Heart right ventricle (tissue), 16 donors: ENCODE results near the gene MYOM3. TPM values are rescaled to one million over a fixed set of nuclear protein-coding genes. Genes with fewer than 3 reads are reported as not detected.
"Not testable (repeated sequence)": the region's sequence is repeated elsewhere in the genome, so short reads cannot be mapped to it uniquely, and the experiment has no call there.

ENCODE experiments used
- ATAC-seq, 8 donors: fragments of 200-7000 bp; cut with Tn5 transposase; one replicate each; pipeline ENCODE4 v1.9.1; 2020; ENCODE audit warnings: mild to moderate bottlenecking in 8 of 8, moderate library complexity in 8 of 8, moderate number of reproducible peaks in 1 of 8
- DNase-seq, 2 donors: peaks; one replicate each; pipeline ENCODE4 v3.0.0-alpha.2; 2020
- H3K27ac ChIP-seq, 10 donors: fragments of 200-600 bp; sonication (generic) in 2 of 10; one replicate each; pipeline versions ENCODE4 v1.5.0 to v1.8.0; 2020 to 2022; ENCODE audit warnings: mild to moderate bottlenecking in 3 of 10
- H3K27me3 ChIP-seq, 7 donors: fragments of 200-600 bp; one replicate each; pipeline ENCODE4 v1.8.0; 2021 to 2022; ENCODE audit warnings: mild to moderate bottlenecking in 2 of 7
- H3K36me3 ChIP-seq, 9 donors: fragments of 200-600 bp; sonication (generic) in 1 of 9; one replicate each; pipeline versions ENCODE4 v1.5.0 to v1.8.0; 2020 to 2022; ENCODE audit warnings: mild to moderate bottlenecking in 2 of 9
- H3K4me1 ChIP-seq, 9 donors: fragments of 200-600 bp; sonication (generic) in 1 of 9; one replicate each; pipeline versions ENCODE4 v1.5.0 to v1.8.0; 2020 to 2022; ENCODE audit warnings: mild to moderate bottlenecking in 4 of 9
- H3K4me3 ChIP-seq, 10 donors: fragments of 200-600 bp; sonication (generic) in 2 of 10; one replicate each; pipeline versions ENCODE4 v1.5.0 to v1.8.0; 2020 to 2022; ENCODE audit warnings: mild to moderate bottlenecking in 7 of 10, moderate library complexity in 2 of 10
- H3K9me3 ChIP-seq, 11 donors: fragments of 200-600 bp in 10 of 11; sonication (generic) in 2 of 11; one replicate each; pipeline versions ENCODE4 v1.5.0 to v1.8.0; 2013 to 2022; ENCODE audit warnings: mild to moderate bottlenecking in 2 of 11, control low read depth in 1 of 11, moderate library complexity in 1 of 11
- CTCF ChIP-seq, 9 donors: fragments of 200-600 bp; sonication (generic) in 2 of 9; IDR thresholded peaks; one replicate each; pipeline versions ENCODE4 v1.5.0 to v1.8.0; 2021 to 2022; ENCODE audit warnings: antibody characterized with exemption in 9 of 9, mild to moderate bottlenecking in 5 of 9, moderate library complexity in 1 of 9
- WGBS, 2 donors: extraction: QIAGEN DNeasy Blood & Tissue Kit; methylation state at CpG; one replicate each; pipeline ENCODE4 v1.1.7; 2013; ENCODE audit warnings: inconsistent platforms in 1 of 2; 5-methylcytosine and 5-hydroxymethylcytosine counted together
- intact Hi-C, 10 donors: fragments of 100-400 bp; cut with DNase I; formaldehyde crosslinking; loops; one replicate each; pipeline versions ENCODE4 v1.11.1 to v1.14.2; 2022
- polyA plus RNA-seq, 2 donors: library from polyadenylated mRNA; stranded (reverse); fragments of 200-250 nt; gene quantifications; one replicate each; pipeline ENCODE4 v1.2.3, GENCODE V29; 2013
- total RNA-seq, 10 donors: library from RNA; stranded (reverse); fragmentation: NEBNext Ultra II Directional in 3 of 10; extraction: Animal tissue kit (Norgen Biotek cat#: 25700) in 3 of 10; gene quantifications; one replicate each; pipeline versions ENCODE4 v1.2.1 to v1.2.4, GENCODE V29; 2021 to 2023
- donor health status: Arrhythmogenic right ventricular cardiomyopathy.
- donor health status: ischemic (EF 13 %, LVEDD 7.1; RV severe dilation, severe dysfunction).
- donor health status: healthy with polysubstance abuse.
- donor health status: DM: no; HTN: yes; CAD: no.
- donor health status: DM: no; HTN: no; CAD: no.
- donor health status: ischemic (EF 25% LVEDD 6.9; RV normal size, moderate dysfunction).
- donor health status: ischemic (EF 25% LVEDD 5.7; RV mildly dilated, moderate dysfunction).
- donor health status: healthy.
- donor health status: DM: yes; HTN: yes; CAD: no.
- donor health status: Ischemic cardiomyopathy.
- donor health status: ischemic (EF 35%, LVEDD 5.7; RV mildly dilated, moderate dysfunction).
- donor health status: nonischemic (EF 11% LVEDD 7.7; RV severe dilation, severe dysfunction).
- donor health status: DM: yes; HTN: yes; CAD: no.
- donor health status: PGD.
- donor health status: ischemic (EF 29% LVEDD 5.4; RV normal size, mild dysfunction).
- donor health status: nonischemic (EF 23%, LVEDD 6.1; RV moderate dilation, normal function).

MYOM3 gene
- total and polyA plus RNA-seq, 12 donors = 85.3 to 428 (median 318) TPM

DNA sequence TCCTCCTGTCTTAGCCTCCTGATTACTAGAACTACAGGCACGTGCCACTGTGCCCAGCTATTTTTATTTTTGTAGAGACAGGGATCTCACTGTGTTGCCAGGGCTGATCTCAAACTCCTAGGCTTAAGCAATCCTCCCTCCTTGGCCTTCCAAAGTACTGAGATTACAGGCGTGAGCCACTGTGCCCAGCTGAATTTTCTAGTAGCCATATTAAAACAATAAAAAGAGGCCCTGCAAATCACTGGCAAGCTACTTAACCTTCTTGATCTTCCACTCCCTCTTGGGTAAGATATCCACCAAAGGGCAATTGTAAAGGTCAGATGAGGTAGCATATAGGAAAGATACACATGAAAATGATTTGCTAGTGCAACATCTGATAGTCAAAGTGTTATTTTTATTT, 66.2 kb downstream of the MYOM3 start:
- ATAC-seq = peak in 3 of 8 donors; percentile 5 to 31 (median 15)
- Histone ChIP-seq H3K27ac (peak overlapping the region in 1 of 10 donors; percentile 50), H3K4me1 (peaks cover 0 to 23% (median 14%) of the 10 kb centered on the region in 9 donors), H3K9me3 (no peaks in the 10 kb centered on the region), H3K36me3 (no peaks in the 10 kb centered on the region), H3K4me3 (no peak overlapping the region), H3K27me3 (no peaks in the 10 kb centered on the region)
- WGBS, 2 donors = 43 to 48% methylated on average over 2 of the region's 2 CpGs
- no peak for DNase-seq
- TF ChIP-seq CTCF (IDR thresholded peaks at IDR 0.05) = no peak
- intact Hi-C loops = no loop called here

GRCh38 chr1:24044672-24045071, 67.3 kb downstream of the MYOM3 start:
- H3K9me3 ChIP-seq, DNase-seq, H3K27me3 ChIP-seq, ATAC-seq, H3K27ac ChIP-seq, H3K4me3 ChIP-seq, H3K36me3 ChIP-seq, intact Hi-C loops: not testable (repeated sequence)
- 85 to 95% methylated on average over 5 of the region's 5 CpGs for WGBS, 2 donors
- H3K4me1 ChIP-seq = peaks cover 0 to 23% (median 14%) of the 10 kb centered on the region in 9 donors

DNA sequence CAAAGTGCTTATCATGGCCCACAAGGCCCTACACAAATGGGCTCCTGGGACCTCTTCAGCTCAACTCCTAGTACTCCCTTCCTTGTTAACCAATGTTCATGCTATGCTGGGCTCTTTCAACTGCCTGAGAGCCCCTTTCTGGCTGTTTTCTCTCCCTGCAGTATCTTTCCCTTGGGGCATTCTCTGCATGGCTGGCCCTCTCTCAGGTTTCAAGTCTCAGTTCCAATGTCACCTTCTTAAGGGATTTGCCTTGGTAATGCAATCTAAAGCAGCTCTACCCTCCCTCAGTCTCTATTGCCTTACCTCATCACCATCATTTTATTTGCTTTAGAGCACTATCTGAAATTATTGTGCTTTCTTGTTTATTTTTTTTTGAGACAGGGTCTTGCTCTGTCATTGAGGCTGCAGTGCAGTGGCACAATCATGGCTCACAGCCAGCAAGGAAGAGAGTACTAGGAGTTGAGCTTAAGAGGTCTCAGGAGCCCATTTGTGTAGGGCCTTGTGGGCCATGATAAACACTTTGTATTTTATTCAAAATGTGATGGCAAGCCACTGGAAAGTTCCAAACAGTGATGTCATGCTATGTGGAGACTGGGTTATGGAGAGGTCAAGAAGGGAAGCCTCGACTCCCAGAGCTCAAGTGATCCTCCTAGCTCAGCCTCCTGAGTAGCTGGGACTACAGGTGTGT, 68.4 kb downstream of the MYOM3 start:
- Histone ChIP-seq H3K27me3 (no peaks in the 10 kb centered on the region), H3K4me3 (no peak overlapping the region), H3K36me3 (no peaks in the 10 kb centered on the region), H3K4me1 (peaks cover 0 to 23% (median 14%) of the 10 kb centered on the region in 9 donors), H3K9me3 (no peaks in the 10 kb centered on the region), H3K27ac (no peak overlapping the region)
- DNase-seq (no peak), ATAC-seq (no peak)
- WGBS, 2 donors = 38 to 61% methylated on average over 1 of the region's 1 CpG
- intact Hi-C loops = no loop called here
- no peak for TF ChIP-seq CTCF (IDR thresholded peaks at IDR 0.05)

DNA sequence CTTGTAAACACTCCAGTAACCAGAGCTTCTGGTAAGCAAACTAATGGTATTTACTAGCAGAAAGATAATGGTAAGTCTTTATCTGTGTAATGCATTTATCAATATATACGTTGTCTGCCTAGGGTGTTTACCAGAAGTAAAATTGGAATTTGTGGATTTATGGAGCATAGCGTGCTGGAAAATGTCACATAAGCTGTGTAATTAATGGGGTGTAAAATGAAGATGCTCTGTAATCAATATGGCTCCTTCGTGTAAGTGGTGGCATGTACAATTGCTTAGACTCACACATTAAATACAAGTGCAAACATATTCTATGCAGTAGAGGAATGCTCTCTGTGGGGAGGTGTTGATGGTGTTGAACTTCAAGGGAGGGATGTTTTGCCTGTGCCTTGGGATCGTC, 69.6 kb downstream of the MYOM3 start:
- WGBS, 2 donors = 73 to 74% methylated on average over 4 of the region's 4 CpGs
- Histone ChIP-seq H3K27me3 (no peaks in the 10 kb centered on the region), H3K4me3 (no peak overlapping the region), H3K27ac (no peak overlapping the region), H3K36me3 (no peaks in the 10 kb centered on the region), H3K9me3 (no peaks in the 10 kb centered on the region), H3K4me1 (peaks cover 0 to 19% (median 14%) of the 10 kb centered on the region in 9 donors)
- no peak for TF ChIP-seq CTCF (IDR thresholded peaks at IDR 0.05)
- intact Hi-C loops = no loop called here
- ATAC-seq (no peak), DNase-seq (no peak)

DNA sequence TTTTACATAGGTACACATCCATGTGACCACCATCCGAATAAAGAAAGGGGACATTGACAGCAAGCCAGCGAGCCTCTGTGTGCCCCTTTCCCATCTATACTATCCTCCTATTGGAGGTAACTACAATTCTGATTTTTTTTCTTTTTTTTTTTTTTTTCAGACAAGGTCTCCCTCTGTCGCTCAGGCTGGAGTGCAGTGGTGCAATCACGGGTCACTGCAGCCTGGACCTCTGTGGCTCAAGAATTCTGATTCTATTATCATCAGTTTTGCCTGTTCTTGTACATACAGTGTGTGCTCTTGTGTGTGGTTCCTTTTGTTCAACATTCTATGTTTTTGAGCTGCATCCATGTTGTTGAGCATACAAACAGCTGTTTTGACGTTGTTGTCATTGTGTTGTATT, 75.8 kb downstream of the MYOM3 start:
- no peaks in the 10 kb centered on the region for H3K9me3 ChIP-seq
- H3K4me3 ChIP-seq = no peak overlapping the region
- H3K4me1 ChIP-seq = no peaks in the 10 kb centered on the region
- no peak for TF ChIP-seq CTCF (IDR thresholded peaks at IDR 0.05)
- H3K27ac ChIP-seq = no peak overlapping the region
- ATAC-seq (no peak), DNase-seq (no peak)
- no peaks in the 10 kb centered on the region for H3K36me3 ChIP-seq
- H3K27me3 ChIP-seq = no peaks in the 10 kb centered on the region
- intact Hi-C loops = no loop called here
- 84 to 90% methylated on average over 5 of the region's 5 CpGs for WGBS, 2 donors
